Left lung (tissue), 14 donors: ENCODE data around the gene ZNF530. TPM values are rescaled to one million over a fixed set of nuclear protein-coding genes. Genes with fewer than 3 reads are reported as not detected.

Source experiments
- ATAC-seq: fragments of 200-7000 bp; cut with Tn5 transposase; one replicate; pipeline ENCODE4 v1.9.1; 2020; ENCODE audit warnings: moderate library complexity
- DNase-seq, 4 donors: peaks; one replicate each; pipeline ENCODE4 v3.0.0-alpha.2; 2013 to 2020
- H3K27ac ChIP-seq, 2 donors: fragments of 200-600 bp; sonication (generic) in 1 of 2; one replicate each; pipeline versions ENCODE4 v1.5.0 to v1.8.0; 2020 to 2021
- H3K27me3 ChIP-seq, 2 donors: fragments of 200-600 bp; sonication (generic) in 1 of 2; one replicate each; pipeline versions ENCODE4 v1.5.0 to v1.8.0; 2020 to 2021
- H3K36me3 ChIP-seq, 2 donors: fragments of 200-600 bp; sonication (generic) in 1 of 2; one replicate each; pipeline versions ENCODE4 v1.5.0 to v1.8.0; 2020 to 2021
- H3K4me1 ChIP-seq, 2 donors: fragments of 200-600 bp; one replicate each; pipeline ENCODE4 v1.8.0; 2021
- H3K4me3 ChIP-seq, 2 donors: fragments of 200-600 bp; sonication (generic) in 1 of 2; one replicate each; pipeline versions ENCODE4 v1.5.0 to v1.8.0; 2020 to 2021; ENCODE audit warnings: mild to moderate bottlenecking in 1 of 2
- H3K9me3 ChIP-seq, 2 donors: fragments of 200-600 bp; sonication (generic) in 1 of 2; one replicate each; pipeline versions ENCODE4 v1.5.0 to v1.8.0; 2020 to 2021
- intact Hi-C, 2 donors: fragments of 100-400 bp; cut with DNase I; formaldehyde crosslinking; loops; one replicate each; pipeline versions ENCODE4 v1.11.2 to v1.14.2; 2022
- long read RNA-seq, 12 donors: library from polyadenylated mRNA in 2 of 12; unstranded in 2 of 12; transcript quantifications; one replicate each; pipeline ENCODE4 v2.0.0 and lab custom pipeline, GENCODE V29; 2019 to 2026
- polyA plus RNA-seq, 6 donors: library from polyadenylated mRNA; unstranded; fragments of 120-200 nt; gene quantifications; one replicate each; pipeline ENCODE4 v1.2.1, GENCODE V29; 2013; ENCODE audit not compliant: insufficient read length in 6 of 6
- total RNA-seq, 2 donors: library from RNA; stranded (reverse); fragmentation: NEBNext Ultra II Directional; extraction: Animal tissue kit (Norgen Biotek cat#: 25700); gene quantifications; one replicate each; pipeline ENCODE4 v1.2.1, GENCODE V29; 2021
- TF ChIP-seq, protein P1 (sequence below), 2 donors: fragments of 200-600 bp; sonication (generic) in 1 of 2; IDR thresholded peaks; one replicate each; pipeline versions ENCODE4 v1.5.0 to v1.8.0; 2021; ENCODE audit warnings: antibody characterized with exemption in 2 of 2
- donor health status: DM: no; HTN: yes; CAD: no.
- donor health status: DM: no; HTN: no; CAD: no.

The ZNF530 gene
- 1 to 10 TPM; 2.3 to 3.6 TPM for total RNA-seq
- 1 to 10 TPM; 5.8 to 7.6 (median 7.0) TPM for polyA plus RNA-seq
- long read RNA-seq, donor 1, full-length matches to known transcripts: 7 of 7 reads
- long read RNA-seq, donor 1, partial matches to known transcripts: 0 of 7 reads
- long read RNA-seq, donor 1, other reads (novel, unspliced or antisense): 0 of 7 reads
- long read RNA-seq, donor 2, full-length matches to known transcripts: 5 of 5 reads
- long read RNA-seq, donor 2, partial matches to known transcripts: 0 of 5 reads
- long read RNA-seq, donor 2, other reads (novel, unspliced or antisense): 0 of 5 reads
- long read RNA-seq, donor 3, full-length matches to known transcripts: 4 of 4 reads
- long read RNA-seq, donor 3, partial matches to known transcripts: 0 of 4 reads
- long read RNA-seq, donor 3, other reads (novel, unspliced or antisense): 0 of 4 reads
- long read RNA-seq, donor 4: 0 reads
- long read RNA-seq, donor 5, full-length matches to known transcripts: 3 of 3 reads
- long read RNA-seq, donor 5, partial matches to known transcripts: 0 of 3 reads
- long read RNA-seq, donor 5, other reads (novel, unspliced or antisense): 0 of 3 reads
- long read RNA-seq, donor 6, full-length matches to known transcripts: 4 of 4 reads
- long read RNA-seq, donor 6, partial matches to known transcripts: 0 of 4 reads
- long read RNA-seq, donor 6, other reads (novel, unspliced or antisense): 0 of 4 reads
- long read RNA-seq, donor 7: 0 reads
- long read RNA-seq, donor 8, full-length matches to known transcripts: 6 of 6 reads
- long read RNA-seq, donor 8, partial matches to known transcripts: 0 of 6 reads
- long read RNA-seq, donor 8, other reads (novel, unspliced or antisense): 0 of 6 reads
- long read RNA-seq, donor 9: 0 reads
- long read RNA-seq, donor 10, partial matches to known transcripts: 0 of 2 reads
- long read RNA-seq, donor 10, other reads (novel, unspliced or antisense): 1 of 2 reads
- long read RNA-seq, donor 11: 0 reads
- long read RNA-seq, donor 12, full-length matches to known transcripts: 5 of 5 reads
- long read RNA-seq, donor 12, partial matches to known transcripts: 0 of 5 reads
- long read RNA-seq, donor 12, other reads (novel, unspliced or antisense): 0 of 5 reads

GRCh38 chr19:57599761-57600383 is at the start of gene ZNF530:
ZNF530 (plus strand) TSS chr19:57599885; CDS start chr19:57604346, 4,461 bp downstream.
- intact Hi-C loops: no loop called here
- Histone ChIP-seq H3K9me3 (peaks cover 0 to 46% of the 10 kb centered on the region in 2 donors), H3K27ac (no peak within 1 kb of the TSS), H3K36me3 (peaks cover 0 to 23% of the 10 kb centered on the region in 2 donors), H3K27me3 (no peaks in the 10 kb centered on the region), H3K4me3 (peak within 1 kb of the TSS; percentile 65 to 84), H3K4me1 (peaks cover 0 to 13% of the 10 kb centered on the region in 2 donors)
- TF ChIP-seq, protein P1, sequence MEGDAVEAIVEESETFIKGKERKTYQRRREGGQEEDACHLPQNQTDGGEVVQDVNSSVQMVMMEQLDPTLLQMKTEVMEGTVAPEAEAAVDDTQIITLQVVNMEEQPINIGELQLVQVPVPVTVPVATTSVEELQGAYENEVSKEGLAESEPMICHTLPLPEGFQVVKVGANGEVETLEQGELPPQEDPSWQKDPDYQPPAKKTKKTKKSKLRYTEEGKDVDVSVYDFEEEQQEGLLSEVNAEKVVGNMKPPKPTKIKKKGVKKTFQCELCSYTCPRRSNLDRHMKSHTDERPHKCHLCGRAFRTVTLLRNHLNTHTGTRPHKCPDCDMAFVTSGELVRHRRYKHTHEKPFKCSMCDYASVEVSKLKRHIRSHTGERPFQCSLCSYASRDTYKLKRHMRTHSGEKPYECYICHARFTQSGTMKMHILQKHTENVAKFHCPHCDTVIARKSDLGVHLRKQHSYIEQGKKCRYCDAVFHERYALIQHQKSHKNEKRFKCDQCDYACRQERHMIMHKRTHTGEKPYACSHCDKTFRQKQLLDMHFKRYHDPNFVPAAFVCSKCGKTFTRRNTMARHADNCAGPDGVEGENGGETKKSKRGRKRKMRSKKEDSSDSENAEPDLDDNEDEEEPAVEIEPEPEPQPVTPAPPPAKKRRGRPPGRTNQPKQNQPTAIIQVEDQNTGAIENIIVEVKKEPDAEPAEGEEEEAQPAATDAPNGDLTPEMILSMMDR (IDR thresholded peaks at IDR 0.05): no peak
- ATAC-seq (peak; percentile 99), DNase-seq (peak; percentile 92 to 96 (median 94))

DNA sequence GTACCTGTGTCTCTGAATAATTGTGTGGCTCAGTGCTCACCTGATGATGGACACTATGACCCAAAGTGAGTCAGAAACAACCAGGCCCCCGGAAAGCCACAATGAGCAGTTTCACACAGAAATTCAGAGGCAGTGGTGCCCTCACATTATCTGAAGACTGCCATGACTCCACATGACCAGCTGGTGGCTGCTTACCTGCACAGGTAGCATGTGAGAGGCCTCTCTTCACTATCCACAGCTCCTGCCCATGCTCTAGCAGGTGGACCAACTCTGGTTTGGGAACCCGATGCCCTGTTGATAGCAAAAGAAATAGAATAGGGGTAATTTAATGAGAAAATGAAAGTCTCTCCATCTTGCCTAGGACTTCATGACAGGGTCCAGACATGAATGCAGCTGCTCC is 47.3 kb upstream of the ZNF530 start:
- no peak overlapping the region for H3K4me3 ChIP-seq
- peaks cover 1 to 92% of the 10 kb centered on the region in 2 donors for H3K9me3 ChIP-seq
- no peak for ATAC-seq
- no peak for DNase-seq
- no peaks in the 10 kb centered on the region for H3K27me3 ChIP-seq
- TF ChIP-seq, protein P1 (IDR thresholded peaks at IDR 0.05): no peak
- peaks cover under 1 to 90% of the 10 kb centered on the region in 2 donors for H3K36me3 ChIP-seq
- H3K27ac ChIP-seq: no peak overlapping the region
- intact Hi-C loops: no loop called here
- H3K4me1 ChIP-seq: no peaks in the 10 kb centered on the region

GRCh38 chr19:57557659-57558058 is 42.0 kb upstream of the ZNF530 start:
- TF ChIP-seq, protein P1 (IDR thresholded peaks at IDR 0.05): no peak
- DNase-seq: no peak
- no peak for ATAC-seq

GRCh38 chr19:57558525-57558924 is 41.2 kb upstream of the ZNF530 start:
- Histone ChIP-seq H3K9me3 (peaks cover 0 to 64% of the 10 kb centered on the region in 2 donors), H3K36me3 (peaks cover 0 to 29% of the 10 kb centered on the region in 2 donors), H3K4me3 (peak overlapping the region; percentile 93), H3K4me1 (peaks cover 7 to 12% of the 10 kb centered on the region in 2 donors), H3K27ac (no peak overlapping the region), H3K27me3 (no peaks in the 10 kb centered on the region)
- DNase-seq (no peak), ATAC-seq (no peak)
- TF ChIP-seq, protein P1 (IDR thresholded peaks at IDR 0.05): no peak
- intact Hi-C loops: no loop called here

More at GRCh38 chr19:57557659-57558058, 42.0 kb upstream of the ZNF530 start:
- Histone ChIP-seq H3K27ac (no peak overlapping the region), H3K9me3 (peaks cover 0 to 64% of the 10 kb centered on the region in 2 donors), H3K36me3 (peaks cover 0 to 38% of the 10 kb centered on the region in 2 donors), H3K4me1 (peaks cover 7 to 12% of the 10 kb centered on the region in 2 donors), H3K27me3 (no peaks in the 10 kb centered on the region), H3K4me3 (no peak overlapping the region)
- intact Hi-C loops: no loop called here
